OCI-M2 (cell line): ENCODE results near the gene LRRK1.

ENCODE experiments used
- DNase-seq: peaks from one replicate; lab custom pipeline; 2025; ENCODE audit not compliant: unreplicated experiment; lab: John Stamatoyannopoulos, UW

LRRK1 gene

GRCh38 chr15:101107101-101107500 lies 187.9 kb downstream of the LRRK1 start:
- no peak for DNase-seq

GRCh38 chr15:101107625-101108460 lies 188.7 kb downstream of the LRRK1 start:
- DNase-seq, result no peak

- DNase-seq, result no peak
Observed at GRCh38 chr15:101108461-101108775, 189.3 kb downstream of the LRRK1 start.

- no peak for DNase-seq
Observed at GRCh38 chr15:101108791-101109190, 189.6 kb downstream of the LRRK1 start.

- DNase-seq, result no peak
Observed at GRCh38 chr15:101110681-101111569, 191.8 kb downstream of the LRRK1 start.

GRCh38 chr15:101111570-101112262 lies 192.6 kb downstream of the LRRK1 start:
- DNase-seq, result no peak

- DNase-seq, result no peak
Observed at GRCh38 chr15:101112336-101113113, 193.4 kb downstream of the LRRK1 start.

- no peak for DNase-seq
Observed at GRCh38 chr15:101113114-101114005, 194.2 kb downstream of the LRRK1 start.

- DNase-seq, result no peak
Observed at GRCh38 chr15:101114166-101114565, 195.0 kb downstream of the LRRK1 start.

- DNase-seq, result no peak
Observed at GRCh38 chr15:101114610-101115009, 195.5 kb downstream of the LRRK1 start.

- DNase-seq, result no peak
Observed at GRCh38 chr15:101115393-101115785, 196.2 kb downstream of the LRRK1 start.

GRCh38 chr15:101115786-101116680 lies 196.9 kb downstream of the LRRK1 start:
- no peak for DNase-seq

GRCh38 chr15:101116681-101116976 lies 197.5 kb downstream of the LRRK1 start:
- no peak for DNase-seq

GRCh38 chr15:101118116-101118515 lies 199.0 kb downstream of the LRRK1 start:
- DNase-seq, result no peak

- no peak for DNase-seq
Observed at GRCh38 chr15:101118615-101119014, 199.5 kb downstream of the LRRK1 start.

GRCh38 chr15:101119181-101119580 lies 200.0 kb downstream of the LRRK1 start:
- DNase-seq, result no peak
